Measurements from ENCODE around the gene PSMD3.

The PSMD3 gene

DNA sequence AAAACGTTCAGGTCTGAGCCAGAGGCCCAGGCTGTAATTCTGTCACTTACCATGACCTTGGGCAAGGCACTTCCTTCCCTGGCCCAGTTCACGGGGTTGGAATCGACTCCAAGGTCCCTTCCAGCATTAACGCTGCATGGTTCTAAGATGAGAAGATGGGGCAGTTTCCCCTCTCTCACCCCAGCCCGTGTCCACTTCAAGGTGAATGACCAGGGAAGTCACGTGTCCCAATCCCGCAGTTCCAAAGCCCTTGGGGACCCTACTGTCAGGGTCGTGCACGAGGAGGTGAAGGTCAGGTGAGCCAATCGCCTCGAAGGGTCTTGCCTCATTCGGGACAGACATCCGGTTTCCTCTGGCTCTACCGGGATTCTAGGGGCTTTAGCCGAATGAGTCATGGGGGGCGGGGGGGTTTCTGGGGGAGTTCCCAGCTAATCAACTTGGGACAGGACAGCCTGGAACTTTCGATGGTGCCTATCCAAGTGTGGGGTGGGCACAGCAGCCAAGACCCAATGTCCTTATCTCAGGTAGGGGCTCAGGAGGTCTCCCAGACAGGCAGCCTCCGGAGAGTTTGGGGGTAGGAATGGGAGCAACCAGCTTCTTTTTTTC lies 33.9 kb downstream of the PSMD3 start:
- TF ChIP-seq, protein P1, sequence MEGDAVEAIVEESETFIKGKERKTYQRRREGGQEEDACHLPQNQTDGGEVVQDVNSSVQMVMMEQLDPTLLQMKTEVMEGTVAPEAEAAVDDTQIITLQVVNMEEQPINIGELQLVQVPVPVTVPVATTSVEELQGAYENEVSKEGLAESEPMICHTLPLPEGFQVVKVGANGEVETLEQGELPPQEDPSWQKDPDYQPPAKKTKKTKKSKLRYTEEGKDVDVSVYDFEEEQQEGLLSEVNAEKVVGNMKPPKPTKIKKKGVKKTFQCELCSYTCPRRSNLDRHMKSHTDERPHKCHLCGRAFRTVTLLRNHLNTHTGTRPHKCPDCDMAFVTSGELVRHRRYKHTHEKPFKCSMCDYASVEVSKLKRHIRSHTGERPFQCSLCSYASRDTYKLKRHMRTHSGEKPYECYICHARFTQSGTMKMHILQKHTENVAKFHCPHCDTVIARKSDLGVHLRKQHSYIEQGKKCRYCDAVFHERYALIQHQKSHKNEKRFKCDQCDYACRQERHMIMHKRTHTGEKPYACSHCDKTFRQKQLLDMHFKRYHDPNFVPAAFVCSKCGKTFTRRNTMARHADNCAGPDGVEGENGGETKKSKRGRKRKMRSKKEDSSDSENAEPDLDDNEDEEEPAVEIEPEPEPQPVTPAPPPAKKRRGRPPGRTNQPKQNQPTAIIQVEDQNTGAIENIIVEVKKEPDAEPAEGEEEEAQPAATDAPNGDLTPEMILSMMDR (IDR thresholded peaks at IDR 0.05; ENCODE audit: low read depth, low read length): no peak
- no peak for DNase-seq (ENCODE audit: extremely low read depth, low read depth)

DNA sequence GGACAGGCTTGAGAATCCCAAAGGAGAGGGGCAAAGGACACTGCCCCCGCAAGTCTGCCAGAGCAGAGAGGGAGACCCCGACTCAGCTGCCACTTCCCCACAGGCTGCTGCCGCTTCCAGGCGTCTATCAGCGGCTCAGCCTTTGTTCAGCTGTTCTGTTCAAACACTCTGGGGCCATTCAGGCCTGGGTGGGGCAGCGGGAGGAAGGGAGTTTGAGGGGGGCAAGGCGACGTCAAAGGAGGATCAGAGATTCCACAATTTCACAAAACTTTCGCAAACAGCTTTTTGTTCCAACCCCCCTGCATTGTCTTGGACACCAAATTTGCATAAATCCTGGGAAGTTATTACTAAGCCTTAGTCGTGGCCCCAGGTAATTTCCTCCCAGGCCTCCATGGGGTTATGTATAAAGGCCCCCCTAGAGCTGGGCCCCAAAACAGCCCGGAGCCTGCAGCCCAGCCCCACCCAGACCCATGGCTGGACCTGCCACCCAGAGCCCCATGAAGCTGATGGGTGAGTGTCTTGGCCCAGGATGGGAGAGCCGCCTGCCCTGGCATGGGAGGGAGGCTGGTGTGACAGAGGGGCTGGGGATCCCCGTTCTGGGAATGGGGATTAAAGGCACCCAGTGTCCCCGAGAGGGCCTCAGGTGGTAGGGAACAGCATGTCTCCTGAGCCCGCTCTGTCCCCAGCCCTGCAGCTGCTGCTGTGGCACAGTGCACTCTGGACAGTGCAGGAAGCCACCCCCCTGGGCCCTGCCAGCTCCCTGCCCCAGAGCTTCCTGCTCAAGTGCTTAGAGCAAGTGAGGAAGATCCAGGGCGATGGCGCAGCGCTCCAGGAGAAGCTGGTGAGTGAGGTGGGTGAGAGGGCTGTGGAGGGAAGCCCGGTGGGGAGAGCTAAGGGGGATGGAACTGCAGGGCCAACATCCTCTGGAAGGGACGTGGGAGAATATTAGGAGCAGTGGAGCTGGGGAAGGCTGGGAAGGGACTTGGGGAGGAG lies 34.7 kb downstream of the PSMD3 start, which contains the start of gene CSF3:
CSF3 (plus strand) TSS at position 436 of the 993 bp plus-strand sequence; CDS start at position 471, 35 bp downstream.
- no peak for DNase-seq (ENCODE audit: extremely low read depth, low read depth)

DNA sequence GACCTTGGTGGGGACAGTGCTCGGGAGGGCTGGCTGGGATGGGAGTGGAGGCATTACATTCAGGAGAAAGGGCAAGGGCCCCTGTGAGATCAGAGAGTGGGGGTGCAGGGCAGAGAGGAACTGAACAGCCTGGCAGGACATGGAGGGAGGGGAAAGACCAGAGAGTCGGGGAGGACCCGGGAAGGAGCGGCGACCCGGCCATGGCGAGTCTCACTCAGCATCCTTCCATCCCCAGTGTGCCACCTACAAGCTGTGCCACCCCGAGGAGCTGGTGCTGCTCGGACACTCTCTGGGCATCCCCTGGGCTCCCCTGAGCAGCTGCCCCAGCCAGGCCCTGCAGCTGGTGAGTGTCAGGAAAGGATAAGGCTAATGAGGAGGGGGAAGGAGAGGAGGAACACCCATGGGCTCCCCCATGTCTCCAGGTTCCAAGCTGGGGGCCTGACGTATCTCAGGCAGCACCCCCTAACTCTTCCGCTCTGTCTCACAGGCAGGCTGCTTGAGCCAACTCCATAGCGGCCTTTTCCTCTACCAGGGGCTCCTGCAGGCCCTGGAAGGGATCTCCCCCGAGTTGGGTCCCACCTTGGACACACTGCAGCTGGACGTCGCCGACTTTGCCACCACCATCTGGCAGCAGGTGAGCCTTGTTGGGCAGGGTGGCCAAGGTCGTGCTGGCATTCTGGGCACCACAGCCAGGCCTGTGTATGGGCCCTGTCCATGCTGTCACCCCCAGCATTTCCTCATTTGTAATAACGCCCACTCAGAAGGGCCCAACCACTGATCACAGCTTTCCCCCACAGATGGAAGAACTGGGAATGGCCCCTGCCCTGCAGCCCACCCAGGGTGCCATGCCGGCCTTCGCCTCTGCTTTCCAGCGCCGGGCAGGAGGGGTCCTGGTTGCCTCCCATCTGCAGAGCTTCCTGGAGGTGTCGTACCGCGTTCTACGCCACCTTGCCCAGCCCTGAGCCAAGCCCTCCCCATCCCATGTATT lies 35.7 kb downstream of the PSMD3 start:
- DNase-seq (ENCODE audit: extremely low read depth, low read depth): no peak
- TF ChIP-seq, protein P1 (IDR thresholded peaks at IDR 0.05; ENCODE audit: low read depth, low read length): no peak

More for the DNA sequence above, 34.7 kb downstream of the PSMD3 start, which contains the start of gene CSF3:
- TF ChIP-seq, protein P1 (IDR thresholded peaks at IDR 0.05; ENCODE audit: low read depth, low read length): no peak

DNA sequence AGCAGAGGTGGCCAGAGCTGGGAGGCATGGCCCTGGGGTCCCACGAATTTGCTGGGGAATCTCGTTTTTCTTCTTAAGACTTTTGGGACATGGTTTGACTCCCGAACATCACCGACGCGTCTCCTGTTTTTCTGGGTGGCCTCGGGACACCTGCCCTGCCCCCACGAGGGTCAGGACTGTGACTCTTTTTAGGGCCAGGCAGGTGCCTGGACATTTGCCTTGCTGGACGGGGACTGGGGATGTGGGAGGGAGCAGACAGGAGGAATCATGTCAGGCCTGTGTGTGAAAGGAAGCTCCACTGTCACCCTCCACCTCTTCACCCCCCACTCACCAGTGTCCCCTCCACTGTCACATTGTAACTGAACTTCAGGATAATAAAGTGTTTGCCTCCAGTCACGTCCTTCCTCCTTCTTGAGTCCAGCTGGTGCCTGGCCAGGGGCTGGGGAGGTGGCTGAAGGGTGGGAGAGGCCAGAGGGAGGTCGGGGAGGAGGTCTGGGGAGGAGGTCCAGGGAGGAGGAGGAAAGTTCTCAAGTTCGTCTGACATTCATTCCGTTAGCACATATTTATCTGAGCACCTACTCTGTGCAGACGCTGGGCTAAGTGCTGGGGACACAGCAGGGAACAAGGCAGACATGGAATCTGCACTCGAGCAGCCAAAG lies 36.9 kb downstream of the PSMD3 start:
- DNase-seq (ENCODE audit: extremely low read depth, low read depth): no peak
- TF ChIP-seq, protein P1 (IDR thresholded peaks at IDR 0.05; ENCODE audit: low read depth, low read length): no peak

DNA sequence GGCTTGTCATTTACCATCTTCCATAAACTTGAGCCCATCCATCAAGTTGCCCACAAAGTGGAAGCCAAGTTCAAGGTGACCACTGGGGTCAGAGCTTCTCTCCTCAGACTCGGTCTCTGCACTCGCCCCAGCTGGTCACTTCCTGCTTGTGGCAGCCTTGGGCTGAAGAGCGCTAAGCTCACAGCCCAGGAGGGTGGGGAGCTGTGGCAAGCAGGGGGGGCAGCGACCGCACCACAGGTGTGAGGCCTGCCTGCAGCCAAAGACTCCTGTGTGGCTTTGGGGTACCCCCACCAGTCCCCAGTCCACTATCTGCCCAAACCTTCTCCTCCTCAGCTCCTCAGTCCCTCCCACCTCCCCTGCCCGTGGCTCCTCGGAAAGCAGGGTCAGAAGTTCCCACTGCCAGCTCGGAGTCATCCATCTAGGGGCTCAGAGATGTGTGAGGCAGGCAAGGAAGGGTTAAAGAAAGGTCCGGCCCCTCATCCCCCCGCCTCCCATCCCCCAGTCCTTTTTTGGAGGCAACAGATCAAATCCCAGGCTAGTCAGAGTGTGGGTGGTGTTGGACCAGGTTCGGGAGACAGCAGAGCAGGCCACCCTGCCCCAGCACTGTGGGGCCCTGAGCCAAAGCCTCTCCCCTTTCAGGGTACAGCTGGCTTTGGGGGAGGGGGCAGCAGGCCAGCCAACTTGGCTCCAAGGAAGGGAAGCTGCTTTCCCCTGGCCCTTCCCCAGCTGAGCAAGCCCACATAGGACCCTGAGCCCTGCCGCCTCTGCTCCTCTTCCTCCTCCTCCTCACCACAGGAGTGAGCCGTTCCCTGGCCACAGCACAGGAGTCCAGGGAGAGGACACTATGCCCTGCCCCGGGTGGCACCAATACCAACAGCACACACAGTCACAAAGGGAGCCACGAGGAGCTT lies 37.9 kb downstream of the PSMD3 start:
- TF ChIP-seq, protein P1 (IDR thresholded peaks at IDR 0.05; ENCODE audit: low read depth, low read length): no peak
- DNase-seq (ENCODE audit: extremely low read depth, low read depth): no peak

Data from AG09319 (cell line).